GM12878 (cell line): ENCODE results near the gene UNC45A.
A peak's percentile ranks its signal among the peaks of the same experiment; 100 is the strongest.

Experiments
- CHD1 ChIP-seq: IDR thresholded peaks from 2 replicates; pipeline ENCODE4 v1.6.1; 2012; ENCODE audit warnings: low read depth, low read length, improper control_type of control experiment
- EZH2 ChIP-seq: IDR thresholded peaks from 2 replicates; pipeline ENCODE4 v1.6.1; 2012; ENCODE audit warnings: low read depth, mild to moderate bottlenecking, control low read depth, inconsistent platforms, low read length, borderline replicate concordance; ENCODE audit not compliant: control insufficient read depth
- SMC3 ChIP-seq: IDR thresholded peaks from 2 replicates; pipeline ENCODE4 v1.6.1; 2011; ENCODE audit warnings: low read length, improper control_type of control experiment, borderline replicate concordance
- SUZ12 ChIP-seq: fragments of 200-600 bp; sonication (generic); IDR thresholded peaks from one replicate; pipeline ENCODE4 v1.6.1; 2018; ENCODE audit warnings: antibody characterized with exemption, mild to moderate bottlenecking; ENCODE audit not compliant: unreplicated experiment
- TAF1 ChIP-seq: IDR thresholded peaks from 2 replicates; pipeline ENCODE4 v1.6.1; 2011; ENCODE audit warnings: mild to moderate bottlenecking, low read depth, low read length, borderline replicate concordance
- TF ChIP-seq, protein P1 (sequence below), 3 experiments: IDR thresholded peaks in 2 of 3; conservative IDR thresholded peaks in 1 of 3; 2 replicates each; pipeline ENCODE4 v1.5.1; 2011; ENCODE audit warnings: low read depth in 3 of 3, low read length in 3 of 3, mild to moderate bottlenecking in 3 of 3, control low read depth in 2 of 3, moderate library complexity in 2 of 3, inconsistent platforms in 1 of 3, mixed read lengths in 1 of 3; ENCODE audit not compliant: control insufficient read depth in 2 of 3, insufficient read depth in 1 of 3; ENCODE audit errors: extremely low read depth in 1 of 3
- TF ChIP-seq, protein P2 (sequence below): fragments of 450-650 bp; IDR thresholded peaks from 2 replicates; pipeline ENCODE4 v1.6.1; 2016; ENCODE audit warnings: mild to moderate bottlenecking

DNA sequence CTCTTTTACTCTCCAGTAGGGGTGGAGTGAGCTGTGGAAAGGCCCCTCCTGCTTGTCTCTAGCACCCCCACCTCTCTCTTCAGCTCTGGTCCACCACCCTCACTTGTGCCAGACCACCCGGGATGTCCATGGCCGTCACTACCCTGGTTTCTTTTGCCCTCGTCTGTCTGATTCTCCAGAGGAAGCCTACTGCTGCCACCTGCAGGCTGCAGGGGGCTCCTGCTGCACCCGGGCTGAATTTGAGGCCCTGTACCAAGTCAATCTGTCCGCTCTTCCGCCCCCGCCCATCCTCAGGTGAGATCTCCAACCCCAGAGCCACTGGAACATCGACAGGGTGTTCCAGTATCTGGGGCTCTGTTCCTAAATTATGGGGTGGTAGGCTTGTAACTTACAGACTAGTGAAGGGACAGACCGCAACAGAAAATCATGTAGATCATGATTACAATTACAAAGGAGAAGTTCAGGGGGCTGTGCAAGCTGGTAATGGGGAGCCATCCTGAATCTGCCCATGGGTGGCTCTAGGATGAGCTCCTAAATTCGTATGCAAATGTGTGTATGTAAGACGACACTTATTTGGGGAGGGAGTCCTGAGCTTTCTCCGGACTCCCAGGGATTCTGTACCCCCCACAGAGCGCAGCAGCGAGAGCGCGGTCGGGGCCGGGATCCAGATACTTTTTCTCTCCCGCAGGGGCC, 683 bp upstream of the UNC45A start:
- TF ChIP-seq, protein P1, sequence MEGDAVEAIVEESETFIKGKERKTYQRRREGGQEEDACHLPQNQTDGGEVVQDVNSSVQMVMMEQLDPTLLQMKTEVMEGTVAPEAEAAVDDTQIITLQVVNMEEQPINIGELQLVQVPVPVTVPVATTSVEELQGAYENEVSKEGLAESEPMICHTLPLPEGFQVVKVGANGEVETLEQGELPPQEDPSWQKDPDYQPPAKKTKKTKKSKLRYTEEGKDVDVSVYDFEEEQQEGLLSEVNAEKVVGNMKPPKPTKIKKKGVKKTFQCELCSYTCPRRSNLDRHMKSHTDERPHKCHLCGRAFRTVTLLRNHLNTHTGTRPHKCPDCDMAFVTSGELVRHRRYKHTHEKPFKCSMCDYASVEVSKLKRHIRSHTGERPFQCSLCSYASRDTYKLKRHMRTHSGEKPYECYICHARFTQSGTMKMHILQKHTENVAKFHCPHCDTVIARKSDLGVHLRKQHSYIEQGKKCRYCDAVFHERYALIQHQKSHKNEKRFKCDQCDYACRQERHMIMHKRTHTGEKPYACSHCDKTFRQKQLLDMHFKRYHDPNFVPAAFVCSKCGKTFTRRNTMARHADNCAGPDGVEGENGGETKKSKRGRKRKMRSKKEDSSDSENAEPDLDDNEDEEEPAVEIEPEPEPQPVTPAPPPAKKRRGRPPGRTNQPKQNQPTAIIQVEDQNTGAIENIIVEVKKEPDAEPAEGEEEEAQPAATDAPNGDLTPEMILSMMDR (IDR thresholded peaks at IDR 0.05 in 2 of 3, conservative IDR thresholded peaks at IDR 0.05 in 1 of 3; ENCODE audit: control insufficient read depth in 2 of 3, extremely low read depth in 1 of 3, insufficient read depth in 1 of 3, low read depth in 3 of 3, low read length in 3 of 3), result peak; percentile 94 to 98 (median 97)
- no peak for TF ChIP-seq EZH2
- TF ChIP-seq SUZ12, result no peak
- peak; percentile 65 for TF ChIP-seq SMC3
- no peak for TF ChIP-seq CHD1
- TF ChIP-seq TAF1, result no peak
- TF ChIP-seq, protein P2, sequence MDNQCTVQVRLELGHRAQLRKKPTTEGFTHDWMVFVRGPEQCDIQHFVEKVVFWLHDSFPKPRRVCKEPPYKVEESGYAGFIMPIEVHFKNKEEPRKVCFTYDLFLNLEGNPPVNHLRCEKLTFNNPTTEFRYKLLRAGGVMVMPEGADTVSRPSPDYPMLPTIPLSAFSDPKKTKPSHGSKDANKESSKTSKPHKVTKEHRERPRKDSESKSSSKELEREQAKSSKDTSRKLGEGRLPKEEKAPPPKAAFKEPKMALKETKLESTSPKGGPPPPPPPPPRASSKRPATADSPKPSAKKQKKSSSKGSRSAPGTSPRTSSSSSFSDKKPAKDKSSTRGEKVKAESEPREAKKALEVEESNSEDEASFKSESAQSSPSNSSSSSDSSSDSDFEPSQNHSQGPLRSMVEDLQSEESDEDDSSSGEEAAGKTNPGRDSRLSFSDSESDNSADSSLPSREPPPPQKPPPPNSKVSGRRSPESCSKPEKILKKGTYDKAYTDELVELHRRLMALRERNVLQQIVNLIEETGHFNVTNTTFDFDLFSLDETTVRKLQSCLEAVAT, result no peak
